ENCODE results near the gene STX1B. TPM values are rescaled to one million over a fixed set of nuclear protein-coding genes. Genes with fewer than 3 reads are reported as not detected.

STX1B gene
- 0.74 TPM for total RNA-seq
- polyA plus RNA-seq: not detected

DNA sequence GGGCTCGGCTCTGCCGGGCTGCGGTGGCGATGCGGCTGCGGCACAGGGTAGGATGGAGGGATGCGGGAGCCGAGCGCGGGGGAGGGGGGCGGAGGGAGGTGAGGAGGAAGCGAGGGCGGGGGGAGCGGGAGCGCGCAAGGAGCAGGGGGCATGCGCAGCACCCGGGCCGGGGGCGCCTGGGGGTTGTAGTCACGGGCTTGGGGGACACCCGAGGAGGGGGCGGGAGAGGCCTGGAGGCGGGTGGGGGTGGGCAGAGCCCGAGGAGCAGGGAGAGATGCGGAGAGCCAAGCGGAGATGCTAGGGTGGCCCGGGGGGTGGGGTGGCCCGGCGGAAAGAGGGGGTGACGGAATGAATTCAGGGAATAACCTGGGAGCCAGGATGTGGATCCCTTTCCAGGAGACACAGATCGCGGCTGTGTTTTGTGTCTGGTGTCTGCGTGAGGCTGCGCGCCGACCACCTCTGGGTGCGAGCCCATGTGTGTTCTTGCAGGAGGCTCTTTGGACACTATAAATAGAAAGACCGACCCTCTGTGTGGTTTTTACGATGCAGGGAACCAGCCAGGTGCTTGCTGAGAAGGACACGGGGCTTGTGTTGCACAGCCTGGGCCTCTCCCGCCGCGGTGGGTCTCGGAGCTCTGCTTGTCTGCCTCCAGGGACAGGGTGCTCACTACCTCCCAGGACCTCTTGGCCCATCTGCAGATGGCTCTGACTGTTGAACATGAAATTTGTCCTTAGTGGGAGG, at the start of gene STX1B:
Gene STX1B (minus strand): TSS at position 54 of the 741 bp plus-strand sequence. CDS start 242 bp downstream, outside the sequence.
- H3K27me3 Mint-ChIP-seq: peaks cover 60% of the 10 kb centered on the region
- no peak within 1 kb of the TSS for H3K4me3 ChIP-seq (ENCODE audit: low read depth, low read length)

DNA sequence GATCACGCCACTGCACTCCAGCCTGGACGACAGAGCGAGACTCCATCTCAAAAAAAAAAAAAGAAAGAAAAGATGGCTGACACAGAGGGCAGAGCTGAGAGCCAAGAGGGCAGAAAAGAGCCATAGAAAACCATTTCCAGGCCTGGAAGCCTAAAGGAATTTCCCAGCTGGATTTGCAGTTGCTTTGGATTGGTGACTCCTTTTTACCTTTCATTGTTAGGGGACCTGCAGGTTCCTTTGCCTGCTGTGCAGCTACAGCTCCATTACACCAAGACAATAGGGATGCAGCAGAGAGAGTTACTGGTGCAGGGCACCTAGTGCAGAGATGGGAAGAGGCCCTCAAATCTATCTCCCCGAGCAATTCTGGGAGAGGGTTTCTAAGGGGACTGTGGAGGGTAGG, 45.2 kb upstream of the STX1B start:
- DNase-seq (no peak), ATAC-seq (ENCODE audit: low read depth in 2 of 2) (no peak)
- H3K27me3 Mint-ChIP-seq: no peaks in the 10 kb centered on the region
- H3K27ac Mint-ChIP-seq: no peak overlapping the region
- peaks cover 8% of the 10 kb centered on the region for H3K36me3 Mint-ChIP-seq
- Histone ChIP-seq H3K9me3 (ENCODE audit: control insufficient read depth in 2 of 2, low read length in 2 of 2) (no peaks in the 10 kb centered on the region), H3K27me3 (ENCODE audit: control insufficient read depth, insufficient read depth, low read length) (no peaks in the 10 kb centered on the region), H3K27ac (ENCODE audit: insufficient read depth, low read length, poor library complexity, severe bottlenecking) (no peak overlapping the region), H3K36me3 (ENCODE audit: control insufficient read depth, insufficient read depth, low read length) (no peaks in the 10 kb centered on the region), H3K4me3 (ENCODE audit: low read depth, low read length) (no peak overlapping the region), H3K4me1 (ENCODE audit: control insufficient read depth, insufficient read depth, low read length, poor library complexity, severe bottlenecking) (no peaks in the 10 kb centered on the region)
- H3K9me3 Mint-ChIP-seq: no peaks in the 10 kb centered on the region
- peaks cover 0 to 2% (median 0%) of the 10 kb centered on the region in 4 donors for H3K4me1 Mint-ChIP-seq
- no peak overlapping the region for H3K4me3 Mint-ChIP-seq

More for the DNA sequence above, at the start of gene STX1B:
- peaks cover 0 to 18% (median 4%) of the 10 kb centered on the region in 4 donors for H3K4me1 Mint-ChIP-seq
- Histone ChIP-seq H3K27me3 (ENCODE audit: control insufficient read depth, insufficient read depth, low read length) (peaks cover 10% of the 10 kb centered on the region), H3K4me1 (ENCODE audit: control insufficient read depth, insufficient read depth, low read length, poor library complexity, severe bottlenecking) (peaks cover 8% of the 10 kb centered on the region), H3K9me3 (ENCODE audit: control insufficient read depth in 2 of 2, low read length in 2 of 2) (no peaks in the 10 kb centered on the region), H3K27ac (ENCODE audit: insufficient read depth, low read length, poor library complexity, severe bottlenecking) (no peak within 1 kb of the TSS), H3K36me3 (ENCODE audit: control insufficient read depth, insufficient read depth, low read length) (no peaks in the 10 kb centered on the region)
- H3K27ac Mint-ChIP-seq: peak within 1 kb of the TSS in 2 of 3 donors; percentile 5 to 81
- peak in 1 of 2 donors; percentile 44 for ATAC-seq (ENCODE audit: low read depth in 2 of 2)
- peak; percentile 24 to 32 (median 32) for DNase-seq
- no peaks in the 10 kb centered on the region for H3K9me3 Mint-ChIP-seq
- peaks cover 3% of the 10 kb centered on the region for H3K36me3 Mint-ChIP-seq
- peak within 1 kb of the TSS in 3 of 4 donors; percentile 56 to 85 (median 79) for H3K4me3 Mint-ChIP-seq

DNA sequence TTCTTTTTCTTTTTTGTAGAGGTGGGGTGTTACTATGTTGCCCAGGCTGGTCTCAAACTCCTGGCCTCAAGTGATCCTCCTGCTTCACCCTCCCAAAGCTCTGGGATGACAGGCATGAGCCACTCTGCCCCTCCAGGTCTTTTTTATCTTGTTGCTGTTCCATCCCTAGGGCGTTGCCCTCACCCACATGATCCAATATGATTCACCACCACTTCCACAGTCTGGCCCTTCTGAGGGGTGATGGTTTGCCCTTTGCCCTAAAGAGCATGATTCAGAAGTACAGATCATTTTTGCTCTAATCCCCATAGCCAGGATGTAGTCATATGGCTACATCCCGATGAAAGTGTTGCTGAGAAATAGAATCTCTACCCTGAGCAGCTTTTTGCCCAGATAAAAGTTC, 41.7 kb upstream of the STX1B start:
- H3K27ac Mint-ChIP-seq: no peak overlapping the region

DNA sequence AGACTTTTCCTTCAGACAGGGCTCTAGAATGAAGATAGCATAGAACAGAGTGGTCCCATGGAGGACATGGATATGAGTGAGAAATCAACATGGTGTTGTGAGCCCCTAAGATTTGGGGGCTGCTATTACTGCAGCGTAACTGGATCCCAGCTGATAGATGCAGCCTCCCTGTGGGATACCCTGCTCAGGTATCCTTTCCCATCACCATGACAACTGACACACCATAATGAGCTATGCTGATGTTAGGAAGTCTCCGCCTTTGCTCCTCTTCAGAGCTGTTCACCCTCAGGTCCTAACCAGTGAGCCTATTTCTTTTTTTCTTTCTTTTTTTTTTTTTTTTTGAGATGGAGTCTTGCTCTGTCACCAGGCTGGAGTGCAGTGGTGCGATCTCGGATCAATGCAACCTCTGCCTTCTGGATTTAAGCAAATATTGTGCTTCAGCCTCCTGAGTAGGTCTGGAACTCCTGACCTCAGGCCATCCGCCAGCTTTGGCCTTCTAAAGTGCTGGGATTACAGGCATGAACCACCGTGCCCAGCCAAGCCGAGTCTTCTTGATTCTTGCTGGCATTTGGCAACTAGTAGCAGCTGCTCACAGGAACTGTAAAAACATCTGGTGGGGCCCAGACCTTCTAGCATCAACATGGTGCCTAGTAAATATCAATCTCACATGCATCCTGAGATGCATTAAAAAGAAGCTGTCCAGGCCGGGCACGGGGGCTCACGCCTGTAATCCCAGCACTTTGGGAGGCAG, 40.0 kb upstream of the STX1B start:
- Mint-ChIP-seq H3K36me3 (no peaks in the 10 kb centered on the region), H3K4me3 (no peak overlapping the region), H3K4me1 (peaks cover 0 to 6% (median 3%) of the 10 kb centered on the region in 4 donors), H3K9me3 (peaks cover 0 to 1% (median 0%) of the 10 kb centered on the region in 7 donors), H3K27ac (no peak overlapping the region), H3K27me3 (peaks cover 5% of the 10 kb centered on the region)
- Histone ChIP-seq H3K4me1 (ENCODE audit: control insufficient read depth, insufficient read depth, low read length, poor library complexity, severe bottlenecking) (no peaks in the 10 kb centered on the region), H3K4me3 (ENCODE audit: low read depth, low read length) (no peak overlapping the region), H3K27ac (ENCODE audit: insufficient read depth, low read length, poor library complexity, severe bottlenecking) (no peak overlapping the region), H3K36me3 (ENCODE audit: control insufficient read depth, insufficient read depth, low read length) (no peaks in the 10 kb centered on the region), H3K9me3 (ENCODE audit: control insufficient read depth in 2 of 2, low read length in 2 of 2) (no peaks in the 10 kb centered on the region), H3K27me3 (ENCODE audit: control insufficient read depth, insufficient read depth, low read length) (no peaks in the 10 kb centered on the region)
- ATAC-seq (ENCODE audit: low read depth in 2 of 2) (no peak), DNase-seq (no peak)

More for the DNA sequence above, 41.7 kb upstream of the STX1B start:
- H3K27me3 ChIP-seq (ENCODE audit: control insufficient read depth, insufficient read depth, low read length): no peaks in the 10 kb centered on the region
- no peaks in the 10 kb centered on the region for H3K36me3 ChIP-seq (ENCODE audit: control insufficient read depth, insufficient read depth, low read length)
- DNase-seq (no peak), ATAC-seq (ENCODE audit: low read depth in 2 of 2) (no peak)
- no peak overlapping the region for H3K4me3 ChIP-seq (ENCODE audit: low read depth, low read length)
- H3K9me3 ChIP-seq (ENCODE audit: control insufficient read depth in 2 of 2, low read length in 2 of 2): no peaks in the 10 kb centered on the region
- Mint-ChIP-seq H3K4me3 (no peak overlapping the region), H3K4me1 (peaks cover 0 to 2% (median 0%) of the 10 kb centered on the region in 4 donors), H3K27me3 (no peaks in the 10 kb centered on the region), H3K36me3 (peaks cover 4% of the 10 kb centered on the region), H3K9me3 (no peaks in the 10 kb centered on the region)
- H3K4me1 ChIP-seq (ENCODE audit: control insufficient read depth, insufficient read depth, low read length, poor library complexity, severe bottlenecking): no peaks in the 10 kb centered on the region
- H3K27ac ChIP-seq (ENCODE audit: insufficient read depth, low read length, poor library complexity, severe bottlenecking): no peak overlapping the region

DNA sequence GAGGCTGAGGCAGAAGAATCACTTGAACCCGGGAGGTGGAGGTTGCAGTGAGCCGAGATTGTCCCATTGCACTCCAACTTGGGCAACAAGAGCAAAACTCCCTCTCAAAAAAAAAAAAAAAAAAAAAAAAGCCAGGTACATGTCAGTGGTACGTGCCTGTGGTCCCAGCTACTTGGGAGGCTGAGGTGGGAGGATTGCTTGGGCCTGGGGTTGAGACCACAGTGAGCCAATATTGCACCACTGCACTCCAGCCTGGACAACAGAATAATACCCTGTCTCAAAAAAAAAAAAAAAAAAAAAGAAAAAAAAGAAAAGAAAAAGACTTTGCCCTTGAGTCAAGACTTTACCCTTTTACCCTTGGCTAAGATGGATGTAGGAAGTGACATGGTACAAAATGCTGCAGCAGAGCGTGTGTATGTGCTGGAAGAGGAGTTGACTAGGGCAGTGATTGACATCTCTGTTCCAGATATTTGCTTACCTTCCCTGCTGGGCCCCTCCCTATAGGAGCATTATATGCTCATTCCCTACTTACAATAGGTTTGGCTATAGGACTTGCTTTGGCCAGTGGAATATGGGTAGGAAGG, 33.6 kb upstream of the STX1B start:
- Histone ChIP-seq H3K36me3 (ENCODE audit: control insufficient read depth, insufficient read depth, low read length) (peaks cover 16% of the 10 kb centered on the region), H3K27ac (ENCODE audit: insufficient read depth, low read length, poor library complexity, severe bottlenecking) (no peak overlapping the region), H3K4me1 (ENCODE audit: control insufficient read depth, insufficient read depth, low read length, poor library complexity, severe bottlenecking) (no peaks in the 10 kb centered on the region), H3K9me3 (ENCODE audit: control insufficient read depth in 2 of 2, low read length in 2 of 2) (no peaks in the 10 kb centered on the region), H3K4me3 (ENCODE audit: low read depth, low read length) (no peak overlapping the region), H3K27me3 (ENCODE audit: control insufficient read depth, insufficient read depth, low read length) (no peaks in the 10 kb centered on the region)
- Mint-ChIP-seq H3K36me3 (peaks cover 5% of the 10 kb centered on the region), H3K9me3 (peaks cover 0 to 1% (median 0%) of the 10 kb centered on the region in 7 donors), H3K27ac (no peak overlapping the region), H3K4me3 (no peak overlapping the region), H3K4me1 (peaks cover 0 to 6% (median 2%) of the 10 kb centered on the region in 4 donors), H3K27me3 (peaks cover 9% of the 10 kb centered on the region)
- no peak for ATAC-seq (ENCODE audit: low read depth in 2 of 2)
- no peak for DNase-seq

DNA sequence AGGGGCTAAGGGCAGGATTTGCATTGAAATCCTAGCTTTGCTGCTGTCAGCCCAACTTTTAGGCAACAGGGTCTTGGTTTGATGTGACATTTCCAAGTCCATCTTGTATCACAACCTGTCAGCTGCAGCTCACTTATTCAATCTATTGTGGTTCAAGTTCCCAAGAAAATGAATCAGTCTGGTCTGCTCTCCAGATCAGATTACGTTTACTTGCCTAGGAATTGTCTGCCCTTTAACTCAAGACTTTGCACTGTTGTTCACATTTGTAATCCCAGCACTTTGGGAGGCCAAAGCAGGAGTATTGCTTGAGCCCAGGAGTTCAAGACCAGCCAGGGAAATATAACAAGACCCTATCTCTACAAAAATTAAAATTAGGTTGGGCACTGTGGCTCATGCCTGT, 32.9 kb upstream of the STX1B start:
- Histone ChIP-seq H3K4me3 (ENCODE audit: low read depth, low read length) (no peak overlapping the region), H3K36me3 (ENCODE audit: control insufficient read depth, insufficient read depth, low read length) (peaks cover 21% of the 10 kb centered on the region), H3K27me3 (ENCODE audit: control insufficient read depth, insufficient read depth, low read length) (no peaks in the 10 kb centered on the region), H3K9me3 (ENCODE audit: control insufficient read depth in 2 of 2, low read length in 2 of 2) (no peaks in the 10 kb centered on the region), H3K27ac (ENCODE audit: insufficient read depth, low read length, poor library complexity, severe bottlenecking) (no peak overlapping the region), H3K4me1 (ENCODE audit: control insufficient read depth, insufficient read depth, low read length, poor library complexity, severe bottlenecking) (no peaks in the 10 kb centered on the region)
- DNase-seq (no peak), ATAC-seq (ENCODE audit: low read depth in 2 of 2) (no peak)
- Mint-ChIP-seq H3K4me1 (peaks cover 0 to 6% (median 2%) of the 10 kb centered on the region in 4 donors), H3K36me3 (peaks cover 10% of the 10 kb centered on the region), H3K4me3 (no peak overlapping the region), H3K27ac (no peak overlapping the region), H3K9me3 (peaks cover 0 to 1% (median 0%) of the 10 kb centered on the region in 7 donors), H3K27me3 (peaks cover 9% of the 10 kb centered on the region)

DNA sequence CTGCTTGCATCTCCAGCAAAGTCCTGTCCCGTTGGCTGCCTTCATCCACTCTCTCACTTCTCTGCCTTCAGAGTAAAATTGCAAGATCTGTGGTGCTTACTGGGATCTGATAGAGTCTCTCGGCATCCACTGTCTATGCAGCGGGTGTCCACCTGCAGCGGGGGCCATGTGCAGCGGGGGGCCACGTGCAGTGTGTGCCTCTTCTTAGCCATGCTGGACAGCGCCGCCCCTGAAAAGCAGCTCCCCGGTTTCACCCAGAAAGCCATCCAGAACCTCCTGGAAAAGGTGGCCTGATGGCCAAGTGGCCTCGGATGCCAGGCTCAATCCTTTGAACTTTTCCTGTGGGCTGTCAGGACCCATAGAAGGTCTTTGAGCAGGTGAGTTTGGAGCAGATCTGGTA, 32.4 kb upstream of the STX1B start:
- peaks cover 0 to 1% (median 0%) of the 10 kb centered on the region in 7 donors for H3K9me3 Mint-ChIP-seq
- H3K4me1 ChIP-seq (ENCODE audit: control insufficient read depth, insufficient read depth, low read length, poor library complexity, severe bottlenecking): no peaks in the 10 kb centered on the region
- no peak overlapping the region for H3K27ac ChIP-seq (ENCODE audit: insufficient read depth, low read length, poor library complexity, severe bottlenecking)
- no peak for DNase-seq
- no peak overlapping the region for H3K27ac Mint-ChIP-seq
- peaks cover 10% of the 10 kb centered on the region for H3K36me3 Mint-ChIP-seq
- peaks cover 23% of the 10 kb centered on the region for H3K36me3 ChIP-seq (ENCODE audit: control insufficient read depth, insufficient read depth, low read length)
- no peaks in the 10 kb centered on the region for H3K9me3 ChIP-seq (ENCODE audit: control insufficient read depth in 2 of 2, low read length in 2 of 2)
- no peaks in the 10 kb centered on the region for H3K27me3 ChIP-seq (ENCODE audit: control insufficient read depth, insufficient read depth, low read length)
- H3K27me3 Mint-ChIP-seq: peaks cover 9% of the 10 kb centered on the region
- no peak for ATAC-seq (ENCODE audit: low read depth in 2 of 2)
- no peak overlapping the region for H3K4me3 Mint-ChIP-seq
- peaks cover 0 to 6% (median 2%) of the 10 kb centered on the region in 4 donors for H3K4me1 Mint-ChIP-seq
- H3K4me3 ChIP-seq (ENCODE audit: low read depth, low read length): no peak overlapping the region
